HG02981 (cell line): ENCODE measurements around the gene PLB1.
A peak's percentile ranks its signal among the peaks of the same experiment; 100 is the strongest.
"Not testable (repeated sequence)": the region's sequence is repeated elsewhere in the genome, so short reads cannot be mapped to it uniquely, and the experiment has no call there.

ENCODE experiments used
- ATAC-seq: cut with Tn5 transposase; IDR thresholded peaks from one replicate; pipeline ENCODE4 v1.9.1; 2021; ENCODE audit warnings: mild to moderate bottlenecking, moderate library complexity; ENCODE audit not compliant: unreplicated experiment

Gene PLB1

DNA sequence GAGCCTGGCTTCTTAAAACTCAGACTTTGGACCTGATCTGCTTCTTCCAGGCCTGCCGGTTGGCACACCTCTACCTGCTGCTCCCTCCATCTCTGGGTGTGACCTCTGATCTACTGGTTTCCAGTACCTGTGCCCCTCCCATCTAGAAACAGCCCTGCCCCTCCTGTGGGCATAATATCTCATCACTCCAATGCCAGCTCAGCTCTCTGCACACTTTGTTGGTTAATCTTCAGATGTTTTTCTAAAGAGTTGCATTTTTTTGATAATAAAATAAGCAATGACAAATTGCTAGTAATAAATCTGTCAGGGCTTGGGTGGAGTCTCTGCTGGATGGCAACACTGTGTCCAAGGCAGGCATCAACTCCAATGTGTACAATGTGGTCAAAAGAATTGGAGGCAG, 166.2 kb downstream of the PLB1 start:
- ATAC-seq = no peak

DNA sequence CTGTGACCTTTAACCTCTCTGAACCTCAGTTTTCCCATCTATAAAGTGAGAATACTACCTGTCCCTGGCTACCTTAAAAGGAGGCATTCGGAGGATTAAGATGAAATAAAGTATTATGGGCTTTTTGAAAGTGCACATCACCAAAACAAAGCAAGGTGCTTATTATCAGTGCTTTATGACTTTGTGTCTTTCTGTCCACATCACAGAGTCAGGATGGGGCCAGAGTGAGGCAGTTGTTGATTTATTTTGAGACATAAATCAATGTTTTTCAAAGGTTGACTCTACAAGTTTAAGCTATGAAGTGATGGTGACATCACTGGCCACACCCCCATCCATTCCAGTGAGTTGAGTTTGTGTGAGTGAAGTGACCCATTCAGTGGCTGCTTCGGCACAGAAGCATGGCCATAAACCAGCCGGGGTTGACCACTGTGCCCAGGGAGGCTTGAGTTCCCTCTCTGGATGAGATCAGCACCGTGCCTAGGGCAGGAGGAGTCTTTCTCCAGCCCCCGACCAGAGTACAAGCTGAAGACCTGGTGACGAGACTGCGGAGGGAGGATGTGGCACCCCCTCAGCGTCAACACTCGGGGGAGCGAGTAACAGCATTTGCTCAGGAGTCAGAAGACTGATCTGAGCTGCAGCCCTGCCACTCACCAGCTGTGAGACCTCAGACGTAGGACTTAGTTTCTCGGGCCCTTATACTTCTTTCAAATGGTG, 166.8 kb downstream of the PLB1 start:
- no peak for ATAC-seq

DNA sequence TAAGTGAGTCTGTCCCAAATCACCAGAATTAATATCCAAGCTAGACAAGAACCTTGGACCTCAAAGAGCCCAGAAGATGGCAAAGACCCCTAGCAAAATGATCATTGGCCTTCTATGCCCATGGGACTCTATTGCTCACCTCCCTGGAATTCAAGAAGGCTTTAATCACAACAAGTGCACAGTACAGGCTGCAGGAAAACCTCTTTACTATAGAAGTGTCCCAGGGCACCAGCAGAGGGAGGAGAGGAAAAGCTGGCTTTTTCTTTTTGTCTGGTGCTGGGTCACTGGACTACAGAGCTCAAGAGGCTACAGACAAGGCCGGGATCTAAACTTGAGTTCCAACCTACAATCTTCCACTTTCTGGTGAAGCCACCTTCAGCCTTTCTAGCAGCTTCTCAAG, 167.5 kb downstream of the PLB1 start:
- ATAC-seq = no peak

DNA sequence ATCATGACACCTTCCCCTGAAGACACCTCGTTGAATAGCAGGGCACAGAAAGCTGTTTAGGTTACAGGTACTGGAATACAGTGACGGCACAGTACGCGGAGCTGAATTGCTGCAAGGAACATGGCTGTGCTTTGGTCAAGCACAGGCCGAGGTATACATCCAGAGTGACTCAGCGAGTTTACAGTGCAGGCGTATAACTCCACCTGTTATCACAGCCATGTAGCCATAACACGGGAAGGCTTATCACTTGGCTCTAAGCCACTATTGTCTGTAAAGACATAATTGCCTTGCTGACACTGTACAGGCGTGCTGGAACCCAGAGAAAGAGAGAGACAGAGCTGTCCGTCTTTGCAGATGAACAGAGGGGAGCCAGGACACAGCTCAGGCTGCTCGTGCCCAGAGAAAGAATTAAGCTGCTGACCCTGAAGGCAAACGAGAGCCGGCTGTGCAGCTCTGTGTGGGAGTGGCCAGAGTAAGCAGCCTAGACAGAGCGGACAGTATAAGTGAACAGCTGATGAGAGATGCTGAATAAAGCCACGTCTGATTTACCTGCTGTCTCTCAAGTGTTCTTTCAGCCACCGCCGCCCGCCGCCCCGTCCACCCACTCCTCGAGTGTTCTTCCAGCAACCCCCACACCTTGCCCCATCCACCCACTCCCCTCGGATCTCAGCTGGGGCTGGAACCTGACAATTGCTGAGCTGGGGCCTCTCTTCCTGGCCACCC, 168.4 kb downstream of the PLB1 start:
- ATAC-seq = no peak

DNA sequence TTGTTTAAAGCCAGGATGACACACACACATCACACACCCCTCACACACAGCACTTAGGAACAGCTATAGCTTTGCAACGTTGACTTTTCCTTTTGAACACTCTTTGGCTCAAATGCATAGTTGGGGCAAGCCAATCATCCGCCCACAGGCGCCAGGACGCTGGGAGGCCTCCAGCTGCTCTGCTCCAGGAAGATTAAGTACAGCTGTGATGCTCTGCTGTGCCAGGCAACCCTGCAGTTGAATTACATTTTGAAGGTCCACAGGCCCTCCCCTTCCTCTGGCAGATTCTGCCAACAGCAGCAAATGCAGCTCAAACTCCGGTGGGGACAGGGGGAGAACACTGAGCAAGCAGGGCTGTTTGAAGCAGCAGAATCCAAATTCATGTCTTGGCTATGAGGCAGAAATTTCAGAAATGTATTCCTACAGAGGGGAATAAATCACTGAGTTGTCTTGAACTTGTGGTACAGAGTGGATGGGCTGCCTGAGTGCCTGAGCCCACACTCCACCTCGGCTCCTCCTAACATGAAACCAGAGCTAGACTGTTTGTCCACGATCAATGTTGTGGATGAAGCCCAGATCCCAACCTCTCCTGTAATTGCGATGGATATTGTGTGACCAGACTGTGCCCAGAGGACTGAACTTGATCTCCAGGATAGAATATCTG, 169.3 kb downstream of the PLB1 start:
- ATAC-seq = no peak

DNA sequence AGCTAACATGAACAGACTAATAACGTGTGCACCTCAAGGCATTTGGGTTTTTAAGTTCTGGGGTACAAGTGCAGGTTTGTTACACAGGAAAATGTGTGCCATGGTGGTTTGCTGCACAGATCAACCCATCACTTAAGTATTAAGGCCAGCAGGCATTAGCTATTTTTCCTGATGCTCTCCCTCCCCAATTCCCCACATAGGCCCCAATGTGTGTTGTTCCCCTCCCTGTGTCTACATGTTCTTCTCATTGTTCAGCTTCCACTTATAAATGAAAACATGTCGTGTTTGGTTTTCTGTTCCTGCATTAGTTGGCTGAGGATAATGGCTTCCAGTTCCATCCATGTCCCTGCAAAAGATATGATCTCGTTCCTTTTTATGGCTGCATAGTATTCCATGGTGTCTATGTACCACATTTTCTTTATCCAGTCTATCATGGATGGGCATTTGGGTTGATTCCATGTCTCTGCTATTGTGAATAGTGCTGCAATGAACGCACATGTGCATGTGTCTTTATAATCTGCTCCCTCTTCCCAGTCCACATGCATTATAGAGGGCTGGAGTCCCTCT, 170.0 kb downstream of the PLB1 start:
- not testable (repeated sequence) for ATAC-seq

DNA sequence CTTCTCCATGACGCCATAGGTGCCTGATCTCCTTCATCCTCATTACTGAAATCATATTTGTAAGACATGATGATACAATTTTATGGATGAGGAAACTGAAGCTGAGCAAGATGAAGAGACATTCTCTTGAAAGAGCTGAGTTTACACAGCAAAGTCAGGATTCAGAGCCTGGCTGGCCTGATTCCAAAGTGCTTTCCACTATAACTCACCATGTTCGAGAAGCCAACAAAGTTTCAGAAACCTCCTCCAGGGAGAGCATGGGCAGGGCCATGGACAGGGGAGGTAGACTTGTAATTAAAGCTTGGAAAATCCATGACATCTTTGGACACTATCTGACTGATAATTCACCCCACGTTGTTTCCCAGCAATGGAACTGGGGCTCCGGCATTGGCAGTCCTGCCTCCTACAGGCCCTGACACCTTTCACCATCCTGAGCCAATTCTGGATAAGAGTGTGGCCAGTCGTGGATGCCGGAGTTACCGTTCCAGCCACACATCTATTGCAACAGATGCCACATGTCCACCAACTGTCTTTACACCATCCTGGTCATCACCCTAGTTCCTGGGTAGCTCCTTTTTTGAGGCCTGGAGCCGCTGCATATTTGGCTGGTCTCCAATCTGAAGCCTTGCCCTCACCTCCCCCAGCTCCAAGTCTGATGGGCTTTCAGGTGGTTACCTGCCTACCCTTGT, 170.8 kb downstream of the PLB1 start:
- ATAC-seq = no peak

DNA sequence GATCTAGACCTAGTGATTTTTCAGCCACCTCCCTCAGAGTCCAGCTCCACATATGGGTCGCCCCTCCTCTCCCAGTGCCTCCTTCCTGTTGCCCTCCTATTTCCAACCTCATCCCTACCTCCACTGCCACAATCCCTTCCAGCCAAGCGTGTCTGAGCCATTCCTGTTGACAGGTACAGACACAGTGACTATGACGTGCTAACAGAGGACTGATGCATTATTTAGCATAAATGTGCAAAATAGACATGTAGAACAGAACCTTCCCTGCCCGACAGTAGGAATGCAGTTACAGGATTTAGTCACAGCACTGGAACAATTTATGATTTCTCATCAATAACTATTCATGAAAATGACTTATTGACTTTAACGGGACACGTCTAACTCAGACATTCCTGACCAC, 171.4 kb downstream of the PLB1 start:
- ATAC-seq = no peak

DNA sequence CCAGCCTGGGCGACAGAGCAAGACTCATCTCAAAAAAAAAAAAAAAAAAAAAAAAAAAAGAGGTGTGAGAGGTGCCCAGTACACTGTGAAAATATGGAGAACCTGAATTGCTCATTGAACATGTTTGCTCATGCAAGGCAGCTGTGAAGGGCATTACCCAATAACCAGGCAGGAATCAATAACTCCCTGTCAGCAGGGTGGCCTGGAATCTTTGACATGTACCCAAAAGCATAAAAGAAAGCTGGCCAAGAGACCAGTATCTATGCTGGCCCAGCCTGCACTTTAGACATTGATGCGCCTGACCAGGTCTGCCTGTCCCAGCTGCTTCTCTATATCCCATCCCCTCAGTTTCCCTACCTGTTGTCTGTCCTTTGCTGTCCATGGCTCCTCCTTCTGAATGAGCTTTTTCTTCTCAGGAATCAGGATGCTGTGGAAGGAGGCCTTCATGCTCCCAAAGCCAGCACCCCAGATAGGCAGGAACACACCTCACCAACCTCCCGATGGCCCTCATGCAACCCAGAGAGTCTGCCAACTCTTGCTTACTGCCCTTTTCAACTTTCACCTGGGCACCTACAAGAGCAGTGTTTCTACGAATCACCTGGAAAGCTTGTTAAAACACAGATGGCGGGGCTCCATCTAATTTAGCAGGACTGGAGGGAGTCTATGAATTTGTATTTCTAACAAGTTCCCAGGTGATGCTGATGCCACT, 172.4 kb downstream of the PLB1 start:
- no peak for ATAC-seq

DNA sequence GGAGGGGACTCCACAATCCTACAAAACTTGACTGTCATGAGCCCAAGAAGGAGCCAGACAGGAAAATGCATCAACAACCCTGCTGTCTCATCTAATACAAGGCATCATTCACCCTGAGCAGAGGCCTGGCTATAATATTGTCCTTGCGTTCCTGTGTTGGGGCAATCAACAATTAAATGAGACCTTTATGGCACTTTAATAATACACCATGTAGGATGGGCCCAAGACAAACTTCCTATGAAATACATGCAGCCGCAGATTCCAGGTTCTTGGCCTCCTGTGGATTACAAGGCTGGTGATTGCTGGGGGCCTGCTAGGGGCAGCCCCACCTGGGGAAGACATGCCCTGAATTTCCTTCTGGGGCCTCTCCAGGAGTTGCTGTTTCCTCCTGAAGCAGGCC, 173.0 kb downstream of the PLB1 start:
- no peak for ATAC-seq

DNA sequence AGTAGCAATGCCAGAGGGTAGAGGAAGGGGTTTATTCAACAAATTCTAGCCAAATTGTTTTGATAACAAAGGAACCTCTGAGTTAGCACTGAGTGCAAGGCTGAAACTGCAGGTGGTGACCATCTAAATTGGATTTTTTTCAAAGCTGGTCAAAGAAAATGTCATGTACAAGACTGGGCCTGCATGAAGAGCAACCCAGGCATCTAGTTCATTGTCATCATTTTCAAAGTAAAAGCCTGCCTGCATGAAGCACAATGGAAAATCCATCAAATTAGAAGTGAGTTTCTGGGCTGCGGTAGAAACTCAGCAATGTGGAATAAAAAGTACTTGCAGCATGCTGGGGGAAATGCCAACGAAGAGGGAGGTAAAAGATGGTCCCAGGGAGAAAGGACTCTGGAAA, 175.0 kb downstream of the PLB1 start:
- ATAC-seq = no peak

DNA sequence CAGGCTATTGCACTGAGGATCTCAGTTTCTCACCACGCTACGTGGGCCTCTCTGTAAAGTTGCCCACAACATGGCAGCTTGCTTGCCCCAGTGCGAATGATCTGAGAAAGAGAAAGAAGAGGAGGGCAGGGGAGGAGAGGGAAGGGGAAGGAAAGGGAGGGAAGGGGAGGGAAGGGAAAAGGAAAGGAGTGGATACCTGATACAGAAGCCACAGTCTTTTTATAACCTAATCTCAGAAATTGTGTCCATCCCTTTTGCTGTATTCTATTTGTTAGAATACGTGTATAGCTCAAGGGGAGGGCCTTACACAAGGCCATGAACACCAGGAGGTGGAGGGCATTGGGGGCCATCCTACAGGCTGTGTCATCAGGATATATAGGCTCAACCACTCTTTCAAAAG, 177.5 kb downstream of the PLB1 start:
- ATAC-seq = no peak

DNA sequence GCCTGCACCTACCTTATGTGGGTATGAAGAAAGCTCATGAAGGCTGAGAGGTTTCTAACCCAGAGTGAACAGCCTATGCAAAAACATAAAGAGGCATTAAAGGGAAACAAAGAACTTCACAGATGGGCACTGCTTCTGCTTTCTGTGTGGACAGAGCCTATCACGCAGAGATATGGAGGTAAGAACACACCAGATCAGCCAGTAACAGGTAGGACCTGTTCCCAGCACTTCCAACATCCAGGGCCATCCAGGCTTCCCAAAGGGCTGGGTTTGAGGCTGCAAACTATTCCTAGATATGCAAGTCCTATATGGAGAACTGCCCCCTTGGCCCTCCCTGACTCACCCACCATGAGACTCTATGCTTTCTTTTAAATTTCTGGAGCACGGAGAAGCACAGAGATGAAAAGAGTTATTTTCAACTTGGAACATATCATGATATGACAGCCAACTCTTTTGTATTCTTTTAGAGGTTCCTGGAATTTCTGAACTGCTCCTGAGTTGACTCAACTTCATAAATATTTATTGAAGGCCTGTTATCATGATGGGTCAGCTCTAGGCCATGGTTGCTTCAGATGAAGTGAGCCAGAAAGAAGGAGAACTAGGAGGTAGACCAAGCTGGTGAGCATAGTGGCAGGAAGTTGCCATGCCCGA, 178.3 kb downstream of the PLB1 start:
- no peak for ATAC-seq

DNA sequence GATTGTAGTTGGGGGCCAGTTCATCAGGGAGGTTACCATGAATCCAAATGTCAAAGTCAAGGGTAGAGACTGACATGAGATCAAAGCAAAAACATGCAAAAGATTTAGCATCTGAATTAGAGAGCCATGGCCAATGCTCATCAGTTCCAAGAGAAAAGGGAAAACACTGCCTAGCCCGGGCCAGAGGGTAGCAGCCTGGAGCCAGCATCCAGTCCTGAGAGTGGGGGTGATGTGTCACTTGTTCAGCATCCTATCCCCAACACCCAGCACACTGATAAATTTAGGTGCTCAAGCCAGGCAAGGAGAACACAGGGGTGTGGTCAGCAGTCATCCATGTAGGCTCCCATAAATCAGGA, 178.8 kb downstream of the PLB1 start:
- ATAC-seq = no peak

DNA sequence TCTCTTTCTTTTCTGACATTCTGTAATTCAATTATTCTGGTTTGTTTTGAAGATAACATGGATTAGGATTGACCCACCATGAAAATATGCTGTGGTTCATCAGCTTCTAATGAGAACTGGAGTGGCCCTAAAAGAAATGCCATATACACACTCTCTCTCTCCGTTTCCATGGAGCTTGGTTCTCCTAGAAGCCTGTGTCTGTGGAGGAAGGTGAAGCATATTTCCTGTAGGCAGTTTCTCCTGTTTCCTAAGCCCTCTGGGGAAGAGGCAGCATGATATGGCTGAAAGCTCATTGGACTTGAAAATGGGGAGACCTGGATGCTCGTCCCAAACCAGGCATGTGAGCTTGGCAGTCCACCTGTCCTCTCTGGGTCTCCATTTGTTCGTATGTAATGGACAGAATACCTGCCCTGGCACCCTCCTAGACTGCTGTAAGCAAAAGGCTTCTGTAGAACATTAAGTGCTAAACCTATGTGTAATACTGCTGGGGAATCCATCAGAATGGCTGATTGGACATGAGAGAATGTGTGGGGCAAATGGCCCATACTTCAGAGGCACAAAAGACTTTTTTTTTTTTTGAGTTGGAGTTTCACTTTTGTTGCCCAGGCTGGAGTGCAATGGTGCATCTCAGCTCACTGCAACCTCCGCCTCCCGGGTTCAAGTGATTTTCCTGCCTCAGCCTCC, 180.4 kb downstream of the PLB1 start:
- ATAC-seq = no peak

DNA sequence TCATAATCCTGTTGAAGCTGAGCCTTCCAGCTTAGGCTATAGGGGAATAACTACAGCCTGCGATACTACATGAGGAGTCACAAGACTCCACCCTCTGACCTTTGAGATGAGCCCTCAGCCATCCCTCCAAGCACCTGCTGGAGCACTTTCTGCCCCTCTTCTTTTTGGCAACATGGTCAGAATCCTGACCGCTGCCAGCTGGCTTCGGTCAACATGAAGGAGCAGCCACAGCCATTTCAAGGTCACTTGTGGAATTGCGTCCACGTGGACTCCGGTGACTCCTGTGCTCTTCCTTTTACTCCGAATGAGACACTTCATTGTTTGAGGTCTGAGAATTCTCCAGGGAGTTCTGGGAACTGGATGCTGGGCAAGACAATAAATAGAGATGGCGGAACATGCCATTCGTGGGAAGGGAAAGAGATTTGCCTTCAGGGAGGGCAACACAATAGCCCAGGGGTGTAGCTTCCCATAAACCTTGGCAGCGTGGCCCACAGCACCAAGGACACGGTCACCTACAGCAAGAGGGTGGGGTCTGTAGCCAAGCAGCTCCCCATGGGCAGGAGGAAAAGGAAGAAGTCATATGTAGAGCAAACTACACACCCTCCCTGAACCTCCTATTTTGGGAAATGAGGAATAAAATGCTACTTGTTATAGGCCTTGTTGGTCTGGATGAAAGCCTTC, 182.5 kb downstream of the PLB1 start:
- no peak for ATAC-seq

DNA sequence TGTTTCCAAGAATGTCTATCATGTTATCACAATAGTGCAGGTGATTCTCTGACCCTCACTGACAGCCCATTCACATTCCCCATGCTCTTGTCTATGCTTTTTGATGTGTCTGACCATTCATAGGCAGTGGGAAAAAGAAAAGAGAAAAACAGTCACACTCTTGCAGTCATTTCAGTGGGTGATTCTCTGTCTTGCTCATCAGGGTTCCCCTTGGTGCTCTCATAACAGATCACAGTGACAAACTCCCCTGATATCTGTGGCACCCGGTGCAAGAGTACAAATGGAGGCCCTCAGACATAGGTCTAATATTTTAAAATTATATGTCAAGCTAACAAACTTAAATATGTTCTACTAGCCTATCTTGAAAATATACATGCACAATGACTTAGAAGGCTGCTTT, 183.1 kb downstream of the PLB1 start:
- ATAC-seq = no peak

DNA sequence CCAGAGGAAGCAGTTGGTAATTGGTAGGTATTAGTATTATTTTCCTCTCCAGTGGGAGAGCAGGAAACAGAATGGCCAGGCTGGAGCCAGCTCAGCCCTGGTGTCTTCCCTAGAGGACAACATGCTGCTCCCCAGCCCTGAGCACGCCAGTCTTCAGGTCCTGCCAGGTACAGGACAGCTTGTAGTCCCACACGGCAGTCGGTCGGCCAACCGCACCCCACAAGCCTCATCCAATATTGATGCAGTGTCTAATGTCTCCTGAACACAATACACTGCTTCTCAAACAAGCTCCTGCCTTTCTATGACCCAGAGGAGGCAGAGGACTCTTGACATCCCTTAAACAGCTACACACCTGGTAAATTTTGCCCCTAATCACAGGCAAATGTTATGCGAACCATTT, 184.8 kb downstream of the PLB1 start:
- ATAC-seq = no peak

DNA sequence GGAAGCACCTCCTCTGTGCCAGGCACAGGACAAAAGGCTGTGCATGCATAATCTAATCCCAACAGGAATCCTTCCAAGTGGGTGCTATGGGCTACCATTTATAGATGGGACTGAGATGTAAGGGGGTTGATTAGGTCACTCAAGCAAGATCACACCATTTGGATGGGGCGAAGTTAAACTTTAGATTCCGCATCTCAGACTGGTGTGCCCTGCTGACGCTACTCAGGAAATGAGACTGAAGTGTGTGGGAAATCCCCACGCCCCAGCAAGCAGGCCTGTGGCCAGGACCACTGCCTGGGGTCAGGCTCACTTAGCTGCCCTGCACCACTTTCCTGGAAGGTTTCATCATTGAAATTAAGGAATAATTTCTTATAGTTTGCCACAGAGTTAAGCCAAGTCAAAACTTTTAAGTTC, 185.3 kb downstream of the PLB1 start:
- ATAC-seq = peak; percentile 88
